Activated CD4-positive, alpha-beta T cell treated with anti-CD3 and anti-CD28 coated beads for 48 hours (primary cell): Measurements from ENCODE around the gene GOLGA8F.
"Not testable (repeated sequence)": the region's sequence is repeated elsewhere in the genome, so short reads cannot be mapped to it uniquely, and the experiment has no call there.

Experiments
- DNase-seq: peaks from one replicate; pipeline ENCODE4 v3.0.0-alpha.2; 2020

GOLGA8F gene

GRCh38 chr15:28378364-28378763, at the start of gene GOLGA8F:
Gene GOLGA8F, plus strand, starts transcription at chr15:28378664. Its CDS starts 98 bp downstream, at chr15:28378762.
- not testable (repeated sequence) for DNase-seq

- not testable (repeated sequence) for DNase-seq
Observed at GRCh38 chr15:28357984-28358383, 20.5 kb upstream of the GOLGA8F start, which contains the start of gene GOLGA6L24. Gene GOLGA6L24, minus strand, starts transcription at chr15:28358084. Its CDS starts 61 bp downstream, at chr15:28358023.

GRCh38 chr15:28365502-28365901, 13.0 kb upstream of the GOLGA8F start:
- not testable (repeated sequence) for DNase-seq

- DNase-seq, result not testable (repeated sequence)
Observed at GRCh38 chr15:28380053-28380452, 1.6 kb downstream of the GOLGA8F start.

GRCh38 chr15:28396022-28396421, 17.6 kb downstream of the GOLGA8F start:
- DNase-seq, result not testable (repeated sequence)

- not testable (repeated sequence) for DNase-seq
Observed at GRCh38 chr15:28402774-28403435, 24.4 kb downstream of the GOLGA8F start.

- not testable (repeated sequence) for DNase-seq
Observed at GRCh38 chr15:28420470-28420869, 42.0 kb downstream of the GOLGA8F start.

GRCh38 chr15:28435594-28435993, 57.1 kb downstream of the GOLGA8F start:
- DNase-seq, result not testable (repeated sequence)
